Mucosa of gallbladder (tissue), 1 donor: ENCODE results near the gene PSMF1. TPM values are rescaled to one million over a fixed set of nuclear protein-coding genes. Genes with fewer than 3 reads are reported as not detected.
"Not testable (repeated sequence)": the region's sequence is repeated elsewhere in the genome, so short reads cannot be mapped to it uniquely, and the experiment has no call there.

ENCODE experiments used
- DNase-seq: peaks from one replicate; pipeline ENCODE4 v3.0.0-alpha.2; 2020; ENCODE audit warnings: low spot score
- total RNA-seq: library from RNA; stranded (reverse); gene quantifications from one replicate; pipeline ENCODE4 v1.2.1, GENCODE V29; 2021
- donor health status: DM: no; HTN: no; CAD: no.

Gene PSMF1
- total RNA-seq, 1 donor from 2014 or later, result 138 TPM

GRCh38 chr20:1122388-1123315, 4.2 kb downstream of the PSMF1 start:
- DNase-seq, result peak; percentile 62

- DNase-seq, result no peak
These were observed 5.3 kb downstream of the PSMF1 start for GRCh38 chr20:1123666-1124065.

GRCh38 chr20:1124421-1124820, 6.0 kb downstream of the PSMF1 start:
- DNase-seq, result no peak

GRCh38 chr20:1125277-1125676, 6.9 kb downstream of the PSMF1 start:
- no peak for DNase-seq

- DNase-seq, result no peak
These were observed 9.4 kb downstream of the PSMF1 start for GRCh38 chr20:1127840-1128239.

GRCh38 chr20:1130058-1130694, 11.8 kb downstream of the PSMF1 start:
- no peak for DNase-seq

- no peak for DNase-seq
These were observed 12.4 kb downstream of the PSMF1 start for GRCh38 chr20:1130847-1131246.

GRCh38 chr20:1131354-1131753, 13.0 kb downstream of the PSMF1 start:
- DNase-seq, result no peak

- DNase-seq, result no peak
These were observed 16.0 kb downstream of the PSMF1 start for GRCh38 chr20:1134355-1134754.

- no peak for DNase-seq
These were observed 16.4 kb downstream of the PSMF1 start for GRCh38 chr20:1134836-1135235.

- DNase-seq, result no peak
These were observed 18.8 kb downstream of the PSMF1 start for GRCh38 chr20:1137236-1137635.

- no peak for DNase-seq
These were observed 26.2 kb downstream of the PSMF1 start for GRCh38 chr20:1144401-1145172.

- DNase-seq, result no peak
These were observed 28.6 kb downstream of the PSMF1 start for GRCh38 chr20:1146957-1147356.

- DNase-seq, result not testable (repeated sequence)
These were observed 31.4 kb downstream of the PSMF1 start for GRCh38 chr20:1149812-1150211.

- no peak for DNase-seq
These were observed 31.8 kb downstream of the PSMF1 start for GRCh38 chr20:1150218-1150617.

- DNase-seq, result no peak
These were observed 32.6 kb downstream of the PSMF1 start for GRCh38 chr20:1150968-1151367.

GRCh38 chr20:1154226-1154625, 35.8 kb downstream of the PSMF1 start:
- DNase-seq, result no peak

- DNase-seq, result no peak
These were observed 36.3 kb downstream of the PSMF1 start for GRCh38 chr20:1154691-1155090.

- no peak for DNase-seq
These were observed 36.9 kb downstream of the PSMF1 start for GRCh38 chr20:1155342-1155741.

GRCh38 chr20:1160496-1160895, 42.1 kb downstream of the PSMF1 start:
- DNase-seq, result no peak

GRCh38 chr20:1160991-1161390, 42.6 kb downstream of the PSMF1 start:
- DNase-seq, result no peak

- DNase-seq, result no peak
These were observed 44.7 kb downstream of the PSMF1 start for GRCh38 chr20:1163105-1163504.
